HEK293 (cell line): Measurements from ENCODE around the gene RMND5B.
A peak's percentile ranks its signal among the peaks of the same experiment; 100 is the strongest.

ENCODE experiments used
- CTCF ChIP-seq: fragments of 450-650 bp; formaldehyde crosslinking; IDR thresholded peaks from 2 replicates; pipeline ENCODE4 v1.5.1; 2016; ENCODE audit warnings: missing biosample characterization, missing genetic modification characterization
- GLIS2 ChIP-seq: fragments of 450-650 bp; formaldehyde crosslinking; IDR thresholded peaks from 2 replicates; pipeline ENCODE4 v1.5.1; 2016; ENCODE audit warnings: missing biosample characterization, missing genetic modification characterization
- HOXC10 ChIP-seq: sonication (generic); formaldehyde crosslinking; IDR thresholded peaks from 2 replicates; pipeline ENCODE4 v1.8.1; 2023; ENCODE audit warnings: mild to moderate bottlenecking, missing genetic modification reagents
- KLF10 ChIP-seq: fragments of 450-650 bp; IDR thresholded peaks from 2 replicates; pipeline ENCODE4 v1.5.1; 2018; ENCODE audit warnings: missing biosample characterization, mild to moderate bottlenecking, missing genetic modification characterization
- ZBTB1 ChIP-seq: fragments of 450-650 bp; formaldehyde crosslinking; IDR thresholded peaks from 2 replicates; pipeline ENCODE4 v1.5.1; 2016; ENCODE audit warnings: missing biosample characterization, missing genetic modification characterization
- ZBTB21 ChIP-seq: fragments of 450-650 bp; formaldehyde crosslinking; IDR thresholded peaks from 2 replicates; pipeline ENCODE4 v1.5.1; 2017; ENCODE audit warnings: missing biosample characterization, missing genetic modification characterization
- ZFHX2 ChIP-seq: fragments of 450-650 bp; formaldehyde crosslinking; conservative IDR thresholded peaks from 2 replicates; pipeline ENCODE4 v1.5.1; 2016; ENCODE audit warnings: missing biosample characterization, missing genetic modification characterization
- ZNF169 ChIP-seq: fragments of 450-650 bp; formaldehyde crosslinking; IDR thresholded peaks from 2 replicates; pipeline ENCODE4 v1.5.1; 2016; ENCODE audit warnings: missing biosample characterization, missing genetic modification characterization
- ZNF18 ChIP-seq: fragments of 450-650 bp; formaldehyde crosslinking; IDR thresholded peaks from 2 replicates; pipeline ENCODE4 v1.5.1; 2016; ENCODE audit warnings: missing biosample characterization, missing genetic modification characterization

- TF ChIP-seq CTCF (no peak), ZBTB21 (tag by site-specific recombination) (no peak), ZFHX2 (tag by site-specific recombination) (no peak), ZNF18 (no peak), KLF10 (tag by site-specific recombination) (peak; percentile 68), GLIS2 (no peak), HOXC10 (CRISPR knock-in tag) (no peak), ZBTB1 (no peak), ZNF169 (tag by site-specific recombination) (no peak)
Observed at GRCh38 chr5:178115136-178115813, 15.5 kb upstream of the RMND5B start.
